GM18498 (cell line): ENCODE data around the gene MOSPD2.
A peak's percentile ranks its signal among the peaks of the same experiment; 100 is the strongest.

Source experiments
- ATAC-seq: cut with Tn5 transposase; IDR thresholded peaks from one replicate; pipeline ENCODE4 v1.9.1; 2021; ENCODE audit warnings: mild to moderate bottlenecking, moderate library complexity; ENCODE audit not compliant: unreplicated experiment

Gene MOSPD2

GRCh38 chrX:14872851-14873675 lies at the start of gene MOSPD2, which contains the start of gene FANCB:
Gene MOSPD2, plus strand, starts transcription at chrX:14873421. Its CDS starts 108 bp downstream, at chrX:14873529.
Gene FANCB, minus strand, starts transcription at chrX:14873069. Its CDS starts 7,559 bp downstream, at chrX:14865510.
- peak; percentile 97 for ATAC-seq

DNA sequence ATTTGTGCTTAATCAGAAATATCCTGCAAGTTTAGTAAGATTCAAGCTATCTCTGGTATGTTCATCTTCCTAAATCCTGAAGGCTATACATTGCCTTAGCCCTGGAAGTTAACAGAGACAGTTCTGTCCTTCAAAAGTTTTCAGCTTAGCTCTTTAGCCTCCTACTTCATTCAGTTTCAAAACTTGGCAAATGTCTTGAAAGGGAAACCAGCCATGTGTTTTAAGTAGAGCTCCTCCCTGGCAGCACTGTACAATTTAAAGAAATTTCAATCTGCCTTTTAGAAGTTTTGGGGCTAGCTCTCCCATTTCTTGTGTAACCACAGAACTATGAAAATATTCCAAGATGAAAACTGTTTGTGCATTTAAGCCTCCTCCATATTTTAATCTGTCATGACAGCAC lies 47.4 kb upstream of the MOSPD2 start:
- no peak for ATAC-seq

DNA sequence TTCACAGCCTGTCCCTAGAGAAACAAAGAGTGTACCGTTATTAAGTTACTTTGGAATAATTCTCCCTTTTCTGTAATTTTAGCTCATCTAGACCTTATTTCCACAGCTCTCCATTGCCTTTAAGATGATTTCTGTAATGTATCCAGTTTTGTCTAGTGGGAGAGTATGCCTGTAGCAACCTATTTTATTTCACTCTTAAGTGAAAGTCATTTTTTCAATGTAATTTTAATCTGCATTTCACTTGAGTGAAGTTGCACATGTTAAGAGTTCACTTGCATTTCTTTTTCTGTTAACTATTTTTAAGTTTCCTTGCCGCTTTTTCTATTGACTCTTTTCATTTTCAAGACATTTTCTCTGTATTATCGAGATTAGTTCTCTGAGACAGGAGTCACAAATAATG lies 46.9 kb upstream of the MOSPD2 start:
- no peak for ATAC-seq

DNA sequence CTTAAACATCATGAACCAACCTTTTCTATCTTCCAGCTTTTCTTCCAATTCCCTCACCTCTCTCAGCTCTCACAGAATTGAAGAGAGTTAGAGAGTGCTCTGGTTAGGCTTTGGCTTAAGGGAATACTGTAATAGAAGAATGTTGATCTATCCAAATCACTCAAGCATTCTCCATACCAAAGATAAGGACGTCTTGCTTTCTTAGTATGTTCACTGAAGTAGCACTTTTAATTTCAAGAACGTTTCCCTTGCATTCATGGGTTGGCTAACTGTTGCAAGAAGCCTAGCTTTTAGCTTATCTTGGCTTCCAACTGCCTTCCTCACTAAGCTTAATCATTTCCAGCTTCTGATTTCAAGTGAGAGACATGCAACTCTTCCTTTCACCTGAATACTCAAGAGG lies 43.6 kb upstream of the MOSPD2 start:
- ATAC-seq = no peak

GRCh38 chrX:14832151-14832550 lies 41.1 kb upstream of the MOSPD2 start:
- ATAC-seq = no peak

DNA sequence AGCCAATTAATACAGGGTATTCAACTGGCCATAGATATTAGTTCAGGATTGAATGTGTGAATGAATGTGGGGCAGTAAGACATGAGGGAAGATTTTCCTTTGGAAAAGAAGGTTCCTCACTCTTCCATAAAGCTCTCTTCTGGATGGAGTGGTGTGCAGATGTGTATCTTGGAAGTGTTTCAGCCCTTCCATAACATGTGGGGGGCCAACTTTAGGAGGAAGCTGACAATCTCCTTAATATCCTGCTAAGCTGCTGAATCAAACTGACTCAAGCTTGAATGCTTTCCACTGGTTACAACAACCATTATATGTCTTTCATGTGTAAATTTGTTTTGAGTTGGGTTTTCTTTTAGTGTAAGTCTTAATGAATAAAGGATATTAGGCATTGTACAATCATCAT lies 40.6 kb upstream of the MOSPD2 start:
- no peak for ATAC-seq

GRCh38 chrX:14837155-14837554 lies 36.1 kb upstream of the MOSPD2 start:
- no peak for ATAC-seq

DNA sequence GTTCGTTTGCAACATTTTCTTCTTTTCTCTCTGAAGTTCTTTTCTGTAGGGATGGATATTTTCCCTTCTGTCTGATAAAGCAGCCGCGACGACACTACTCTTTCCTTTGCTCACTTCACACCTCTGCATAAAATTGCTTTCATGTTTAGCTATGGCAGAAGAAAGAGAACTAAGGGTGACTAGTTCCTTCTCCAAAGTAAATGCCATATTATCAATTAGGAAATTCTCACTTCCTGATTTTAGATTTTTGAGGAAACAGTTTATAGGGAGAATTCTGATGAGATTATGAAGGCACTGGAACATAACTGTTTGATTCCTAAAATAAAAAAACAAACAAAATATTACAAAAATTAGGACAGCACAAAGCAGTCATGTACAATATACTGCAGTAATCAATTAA lies 29.6 kb upstream of the MOSPD2 start:
- ATAC-seq = no peak

- ATAC-seq = no peak
Measured at GRCh38 chrX:14851526-14851925, 21.7 kb upstream of the MOSPD2 start.

DNA sequence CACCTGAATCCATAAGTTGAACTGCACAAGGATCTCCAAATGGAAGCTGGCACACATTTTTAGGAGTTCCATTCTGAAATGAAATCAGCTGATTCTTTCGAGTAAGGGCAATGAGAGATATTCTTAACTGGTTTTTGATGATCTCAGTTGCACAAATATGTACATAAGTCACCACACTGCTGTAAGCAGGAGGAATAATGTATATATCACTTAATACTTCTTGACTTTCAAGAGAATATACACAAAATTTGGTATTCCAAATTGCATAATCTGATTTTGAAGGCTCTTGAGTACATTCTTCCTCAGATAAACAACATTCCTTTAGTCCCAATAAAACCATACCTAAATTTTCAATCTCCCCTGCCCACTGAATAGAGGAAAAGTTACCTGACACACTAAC lies 8.6 kb upstream of the MOSPD2 start:
- ATAC-seq = no peak

DNA sequence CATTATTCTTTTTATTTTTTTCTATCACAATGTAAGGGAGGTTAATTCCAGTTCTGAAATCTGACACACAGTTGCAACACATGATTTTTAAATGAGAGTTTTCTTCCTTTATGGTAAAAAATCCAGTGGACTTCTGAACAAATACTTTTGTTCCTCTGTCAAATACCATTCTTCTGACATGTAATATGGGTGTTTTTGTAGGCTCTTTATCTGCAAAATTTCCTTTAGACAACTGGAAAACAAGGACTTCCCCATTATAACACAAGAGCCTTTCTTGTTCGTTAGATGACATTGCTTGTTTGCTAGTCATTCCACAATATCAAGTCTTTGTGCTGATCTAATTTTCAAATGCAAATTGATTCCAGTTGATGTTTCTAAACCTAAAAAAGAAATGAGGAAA lies 8.0 kb upstream of the MOSPD2 start:
- no peak for ATAC-seq

DNA sequence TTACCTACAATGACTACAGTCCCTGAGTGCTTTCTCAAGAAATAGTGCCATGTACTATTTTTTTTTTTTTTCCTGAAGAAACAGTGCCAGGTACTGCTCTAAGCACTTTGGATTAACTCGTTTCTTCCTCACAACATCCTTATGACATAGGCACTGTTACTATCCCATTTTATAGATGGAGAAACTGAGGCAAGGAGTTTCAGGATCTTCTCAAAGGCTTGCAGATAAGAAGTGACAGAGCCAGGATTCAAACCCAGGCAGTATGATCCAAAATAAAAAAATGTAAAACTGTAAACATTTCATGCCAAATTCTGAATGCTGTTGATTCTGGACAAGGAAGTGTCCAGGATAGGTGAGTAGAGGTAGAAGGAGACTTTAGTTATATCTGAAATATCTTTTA lies 1.5 kb upstream of the MOSPD2 start:
- ATAC-seq = no peak

DNA sequence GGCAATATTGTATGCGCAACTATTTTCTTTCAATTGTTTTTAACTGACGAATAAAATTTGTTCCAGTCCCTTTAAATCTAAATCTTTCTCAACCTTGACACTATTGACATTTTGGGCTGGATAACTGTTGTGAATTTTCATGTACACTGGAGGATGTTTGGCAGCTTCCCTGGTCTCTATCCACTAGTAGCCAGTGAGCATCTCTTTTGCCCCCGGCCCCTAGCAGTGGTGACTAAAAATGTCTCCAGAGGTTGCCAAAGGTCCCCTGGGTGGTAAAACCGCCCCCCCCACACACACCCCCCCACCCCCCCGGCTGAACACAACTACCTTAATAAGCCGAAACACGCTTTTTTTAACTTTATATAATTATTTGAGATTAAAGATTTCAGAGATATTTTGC lies 866 bp upstream of the MOSPD2 start:
- no peak for ATAC-seq

- no peak for ATAC-seq
Measured at GRCh38 chrX:14873676-14874049, 442 bp downstream of the MOSPD2 start.

DNA sequence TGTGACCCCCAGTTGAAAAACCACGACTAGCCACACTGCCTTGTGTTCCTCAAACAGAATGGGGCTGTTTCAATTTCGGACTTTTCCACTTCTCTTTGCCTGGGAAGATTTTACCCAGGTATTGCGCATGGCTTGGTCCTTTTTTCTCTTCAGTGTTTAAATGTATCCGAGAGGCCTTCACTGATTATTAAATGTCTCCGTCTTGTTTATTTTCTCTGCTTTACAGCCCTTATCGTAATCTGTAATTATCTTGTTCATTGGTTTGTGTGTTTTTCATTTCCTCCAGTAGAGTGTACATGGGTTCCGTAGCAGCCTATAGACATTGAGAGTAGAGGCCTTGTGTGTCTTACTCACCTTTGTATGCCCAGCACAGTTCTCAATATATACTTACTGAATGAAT lies 2.4 kb downstream of the MOSPD2 start:
- ATAC-seq = no peak

DNA sequence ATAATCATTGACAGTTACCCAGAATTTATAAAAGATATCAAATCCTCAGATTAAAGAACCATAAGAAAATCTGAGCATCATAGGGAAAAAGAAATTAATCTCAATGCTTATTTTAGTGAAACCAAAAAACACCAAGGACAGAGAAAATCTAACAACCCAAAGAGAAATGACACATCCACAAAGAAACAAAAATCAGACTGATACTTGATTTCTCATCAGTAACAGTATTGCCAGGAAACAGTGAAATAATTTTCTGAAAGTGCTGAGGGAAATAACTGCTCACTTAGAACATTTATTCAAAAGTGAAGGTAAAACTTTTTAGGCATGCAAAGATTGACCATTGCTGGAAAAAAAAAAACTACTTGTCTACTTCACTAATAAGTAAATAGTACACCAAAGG lies 10.6 kb downstream of the MOSPD2 start:
- ATAC-seq = no peak

DNA sequence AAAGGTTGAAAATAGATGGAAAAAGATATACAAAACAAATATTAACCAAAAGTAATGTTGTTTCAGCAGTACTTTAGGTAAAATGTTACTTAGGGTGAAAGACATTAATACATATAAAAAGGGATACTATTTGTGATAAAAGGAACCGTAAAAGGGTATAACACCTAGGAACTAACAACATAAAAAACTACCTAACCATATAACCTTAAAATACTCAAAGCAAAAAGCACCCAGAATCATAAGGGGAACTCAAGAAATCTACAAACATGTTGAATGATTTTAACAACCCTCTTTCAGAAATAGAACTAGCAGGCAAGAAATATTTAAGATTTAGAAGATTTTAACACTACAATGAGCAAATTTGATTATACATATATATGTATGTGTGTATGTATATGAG lies 11.5 kb downstream of the MOSPD2 start:
- ATAC-seq = no peak

DNA sequence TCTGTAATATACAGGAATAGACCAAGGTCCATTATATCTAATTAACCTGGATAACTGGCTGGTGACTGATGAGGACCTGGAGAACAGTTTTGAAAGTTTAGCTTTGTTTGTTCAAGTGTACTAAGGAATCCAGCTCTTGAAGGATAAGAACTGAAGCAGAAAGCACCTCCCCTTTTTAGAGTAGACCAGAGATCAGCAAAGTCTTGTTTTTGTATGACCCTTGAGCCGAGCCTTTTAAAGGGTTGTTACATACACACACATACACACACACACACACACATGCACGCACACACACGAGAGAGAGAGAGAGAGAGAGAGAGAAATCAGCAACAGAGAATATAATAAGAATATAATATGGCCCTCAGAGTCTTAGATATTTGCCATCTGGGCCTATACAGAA lies 13.0 kb downstream of the MOSPD2 start:
- no peak for ATAC-seq

- ATAC-seq = no peak
Measured at GRCh38 chrX:14896273-14896672, 23.1 kb downstream of the MOSPD2 start.

DNA sequence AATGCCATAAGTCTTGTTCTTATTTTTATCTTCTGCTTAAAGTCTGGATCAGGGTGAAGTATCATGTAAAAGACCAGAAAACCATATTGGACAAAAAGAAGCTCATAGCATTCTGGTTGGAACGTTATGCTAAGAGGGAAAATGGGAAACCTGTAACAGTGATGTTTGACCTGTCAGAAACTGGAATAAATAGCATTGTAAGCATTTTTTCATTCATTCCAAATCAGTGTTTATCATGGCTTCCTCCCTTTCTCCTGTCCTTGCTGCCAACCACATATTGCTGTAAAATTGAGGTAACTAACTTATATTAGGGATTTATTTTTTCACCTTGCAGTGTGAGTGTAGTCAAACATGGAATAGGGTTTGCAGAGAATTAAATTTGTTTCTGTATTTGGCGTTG lies 23.8 kb downstream of the MOSPD2 start:
- no peak for ATAC-seq

- ATAC-seq = peak; percentile 60
Measured at GRCh38 chrX:14899607-14900006, 26.4 kb downstream of the MOSPD2 start.

DNA sequence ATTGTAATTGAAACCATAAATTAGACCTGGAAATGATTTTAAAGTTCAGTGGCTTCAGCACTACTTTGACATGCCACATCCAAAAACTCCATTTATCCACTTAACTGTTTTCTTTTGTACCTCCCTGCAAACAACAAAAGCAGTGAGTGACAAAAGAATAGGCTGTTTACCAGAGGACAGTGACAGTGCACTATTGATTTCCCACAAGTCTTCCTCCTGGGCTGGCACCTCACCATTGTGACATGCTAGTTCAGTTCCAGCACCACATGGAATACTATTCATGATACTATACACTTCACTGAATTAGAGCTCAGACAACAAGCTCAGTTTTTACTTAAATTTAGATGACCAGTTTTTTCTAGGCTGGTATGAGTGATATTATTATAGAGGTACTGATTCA lies 29.3 kb downstream of the MOSPD2 start:
- no peak for ATAC-seq

DNA sequence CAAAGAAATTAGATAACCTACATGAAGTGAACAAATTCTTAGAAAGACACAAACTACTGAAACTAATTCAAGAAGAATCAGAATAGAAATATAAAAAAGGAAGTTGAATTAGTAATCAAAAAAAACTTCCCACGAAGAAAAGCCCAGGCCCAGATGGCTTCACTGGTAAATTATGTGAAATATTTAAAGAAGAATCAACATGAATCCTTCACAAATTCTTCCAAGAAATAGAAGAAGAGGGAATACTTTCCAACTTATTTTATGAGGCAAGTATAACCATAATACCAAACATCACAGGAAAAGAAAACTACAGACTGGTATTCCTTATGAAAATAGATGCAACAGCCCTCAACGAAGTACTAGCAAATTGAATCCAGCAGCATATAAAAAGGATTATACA lies 30.7 kb downstream of the MOSPD2 start:
- ATAC-seq = no peak
